ENCODE results near the gene STK32B.

The STK32B gene

DNA sequence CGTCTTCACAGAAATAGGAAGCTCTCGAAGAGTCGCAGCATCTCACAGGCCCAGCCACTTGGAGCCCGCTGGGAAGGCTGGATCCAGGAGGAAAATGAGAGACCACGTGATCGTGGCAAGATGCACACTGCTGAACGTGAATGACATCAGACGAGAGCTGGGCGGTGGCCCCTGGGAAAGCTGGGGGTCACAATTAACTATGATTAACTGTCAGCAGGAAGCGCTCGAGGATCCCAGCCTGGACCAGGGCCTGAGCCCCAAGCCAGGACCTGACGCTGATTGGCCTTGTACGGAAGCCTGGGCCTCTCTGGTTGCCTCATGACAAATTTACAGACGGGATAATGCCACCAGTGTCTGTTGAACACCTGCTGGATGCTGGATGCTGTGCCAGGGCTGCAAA, 335.6 kb downstream of the STK32B start:
- no peak for DNase-seq (ENCODE audit: low spot score)
- TF ChIP-seq, protein P1, sequence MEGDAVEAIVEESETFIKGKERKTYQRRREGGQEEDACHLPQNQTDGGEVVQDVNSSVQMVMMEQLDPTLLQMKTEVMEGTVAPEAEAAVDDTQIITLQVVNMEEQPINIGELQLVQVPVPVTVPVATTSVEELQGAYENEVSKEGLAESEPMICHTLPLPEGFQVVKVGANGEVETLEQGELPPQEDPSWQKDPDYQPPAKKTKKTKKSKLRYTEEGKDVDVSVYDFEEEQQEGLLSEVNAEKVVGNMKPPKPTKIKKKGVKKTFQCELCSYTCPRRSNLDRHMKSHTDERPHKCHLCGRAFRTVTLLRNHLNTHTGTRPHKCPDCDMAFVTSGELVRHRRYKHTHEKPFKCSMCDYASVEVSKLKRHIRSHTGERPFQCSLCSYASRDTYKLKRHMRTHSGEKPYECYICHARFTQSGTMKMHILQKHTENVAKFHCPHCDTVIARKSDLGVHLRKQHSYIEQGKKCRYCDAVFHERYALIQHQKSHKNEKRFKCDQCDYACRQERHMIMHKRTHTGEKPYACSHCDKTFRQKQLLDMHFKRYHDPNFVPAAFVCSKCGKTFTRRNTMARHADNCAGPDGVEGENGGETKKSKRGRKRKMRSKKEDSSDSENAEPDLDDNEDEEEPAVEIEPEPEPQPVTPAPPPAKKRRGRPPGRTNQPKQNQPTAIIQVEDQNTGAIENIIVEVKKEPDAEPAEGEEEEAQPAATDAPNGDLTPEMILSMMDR (IDR thresholded peaks at IDR 0.05; ENCODE audit: extremely low read depth, missing control alignments) = no peak

DNA sequence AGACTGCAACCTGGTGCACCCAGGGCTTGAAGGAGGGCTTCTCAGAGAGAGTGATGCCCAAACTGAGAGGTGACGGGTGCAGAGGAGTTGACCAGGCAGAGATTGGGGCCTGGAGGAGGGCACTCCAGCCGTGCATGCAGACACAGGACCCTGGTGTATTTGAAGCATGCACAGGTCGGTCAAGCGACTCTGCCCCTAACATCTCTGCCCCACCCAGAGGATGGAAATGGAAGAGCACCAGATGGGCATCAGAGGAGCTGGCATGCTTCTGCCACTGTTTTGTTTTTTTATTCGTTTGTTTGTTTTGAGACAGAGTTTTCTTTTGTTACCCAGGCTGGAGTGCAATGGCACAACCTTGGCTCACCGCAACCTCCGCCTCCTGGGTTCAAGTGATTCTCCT, 336.2 kb downstream of the STK32B start:
- no peak for DNase-seq (ENCODE audit: low spot score)
- TF ChIP-seq, protein P1 (IDR thresholded peaks at IDR 0.05; ENCODE audit: extremely low read depth, missing control alignments) = no peak

DNA sequence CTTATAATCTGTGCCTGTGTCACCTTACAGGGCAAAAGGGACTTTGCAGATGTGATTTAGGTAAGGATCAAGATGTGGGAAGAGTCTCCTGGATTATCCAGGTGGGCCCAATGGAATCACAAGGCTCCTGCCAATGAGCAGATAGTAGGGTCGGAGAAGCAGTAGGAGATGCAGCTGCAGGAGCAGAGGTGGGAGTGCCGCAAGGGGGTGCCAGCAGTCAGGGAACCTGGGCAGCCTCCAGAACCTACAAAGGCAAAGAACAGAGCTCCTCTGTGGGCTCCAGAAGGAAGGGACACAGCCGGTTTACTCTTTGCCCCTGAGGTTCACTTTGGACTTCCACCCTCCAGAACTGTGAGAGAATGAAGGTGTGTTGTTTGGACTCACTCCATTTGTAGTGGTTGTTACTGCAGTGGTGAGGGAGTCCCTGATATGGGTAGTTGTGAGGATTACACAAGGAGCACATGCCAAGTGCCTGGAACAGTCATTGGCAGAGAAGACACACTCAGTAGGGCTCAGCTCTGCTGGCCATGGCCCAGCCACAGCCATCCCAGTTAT, 338.6 kb downstream of the STK32B start:
- DNase-seq (ENCODE audit: low spot score) = no peak
- TF ChIP-seq, protein P1 (IDR thresholded peaks at IDR 0.05; ENCODE audit: extremely low read depth, missing control alignments) = no peak

DNA sequence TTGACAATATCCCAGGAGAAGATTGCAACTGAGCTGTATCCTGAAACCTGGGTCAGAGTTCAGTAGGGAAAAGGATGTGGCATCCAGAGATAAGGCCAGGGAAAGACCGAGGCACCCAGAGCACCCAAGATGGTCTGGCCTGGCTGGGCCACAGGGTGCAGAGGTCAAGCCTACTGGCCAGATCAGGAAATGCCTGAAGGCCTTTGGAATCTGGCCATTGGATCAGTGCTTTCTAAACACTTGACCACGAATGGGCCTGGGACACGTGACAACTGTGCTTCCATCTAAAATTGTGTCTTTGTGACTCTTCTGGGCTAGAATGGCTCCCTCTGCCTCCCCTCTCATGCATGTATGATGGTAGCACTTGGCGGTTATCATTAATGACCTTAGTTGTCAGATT, 340.2 kb downstream of the STK32B start:
- TF ChIP-seq, protein P1 (IDR thresholded peaks at IDR 0.05; ENCODE audit: extremely low read depth, missing control alignments) = no peak
- DNase-seq (ENCODE audit: low spot score) = no peak

DNA sequence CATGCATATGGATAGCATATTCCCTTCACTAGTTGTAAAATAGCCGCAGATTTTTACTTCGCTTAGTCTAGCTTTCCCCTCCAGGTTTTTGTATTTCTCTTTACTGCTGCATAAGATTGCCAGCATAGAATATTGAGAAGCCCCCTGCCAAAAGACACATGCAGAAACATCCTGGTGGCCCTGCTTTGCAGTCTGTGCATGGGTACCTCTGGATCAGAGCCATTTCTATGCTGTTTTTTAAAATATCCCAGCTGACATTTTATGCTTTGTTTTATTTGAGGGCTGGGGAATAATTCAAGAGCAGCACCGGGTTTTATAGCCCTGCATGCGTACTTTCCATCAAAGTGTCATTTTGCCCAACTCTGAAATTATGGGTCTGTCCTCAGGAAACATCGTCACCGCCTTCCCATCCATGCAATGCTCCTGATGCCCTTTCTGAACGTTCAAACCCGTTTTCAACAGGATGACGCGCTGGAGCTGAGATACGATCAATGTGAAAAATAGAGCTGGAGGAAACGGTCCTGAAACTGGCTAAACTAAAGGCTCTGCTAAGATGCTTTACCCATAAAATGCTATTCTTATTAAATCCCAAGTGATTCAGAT, 342.7 kb downstream of the STK32B start:
- TF ChIP-seq, protein P1 (IDR thresholded peaks at IDR 0.05; ENCODE audit: extremely low read depth, missing control alignments) = no peak
- DNase-seq (ENCODE audit: low spot score) = no peak

DNA sequence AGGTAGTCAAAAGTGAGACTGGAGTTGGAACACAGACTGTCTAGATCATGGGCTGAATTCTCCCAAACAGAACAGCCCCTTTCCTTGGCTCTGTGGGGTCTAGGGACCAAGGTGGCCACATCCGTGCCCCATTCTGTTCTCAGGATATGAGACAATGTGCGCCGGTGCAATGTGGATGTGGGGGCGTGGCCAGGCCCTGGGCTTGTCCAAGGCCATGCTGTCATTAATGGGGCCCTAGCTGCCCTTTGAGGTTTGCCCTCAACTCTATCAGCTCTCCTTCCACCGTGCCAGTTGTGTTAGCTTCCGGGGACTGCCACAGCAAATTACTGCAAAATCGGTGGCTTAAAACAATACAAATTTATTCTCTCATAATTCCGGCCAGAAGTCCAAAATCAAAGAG, 344.5 kb downstream of the STK32B start:
- DNase-seq (ENCODE audit: low spot score) = no peak
- TF ChIP-seq, protein P1 (IDR thresholded peaks at IDR 0.05; ENCODE audit: extremely low read depth, missing control alignments) = no peak

DNA sequence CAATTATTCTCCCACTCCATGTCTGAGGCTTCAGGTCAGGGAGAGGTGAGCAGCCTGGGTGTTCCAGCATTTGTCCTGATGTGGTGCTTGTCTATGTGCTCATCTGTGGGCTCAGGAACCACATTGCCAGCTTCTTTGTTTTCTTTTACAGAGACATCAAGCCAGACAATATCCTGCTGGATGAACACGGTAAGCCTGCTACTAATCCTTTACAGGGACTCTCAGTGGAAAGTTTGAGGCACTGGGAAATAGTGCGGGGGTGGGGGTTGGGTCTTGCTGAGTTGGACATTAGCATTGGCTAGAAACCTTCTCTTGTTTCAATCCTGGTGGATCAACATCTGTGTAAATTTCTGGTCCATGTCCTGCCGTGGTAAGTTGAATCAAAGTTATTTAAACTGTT, 346.8 kb downstream of the STK32B start:
- no peak for DNase-seq (ENCODE audit: low spot score)
- TF ChIP-seq, protein P1 (IDR thresholded peaks at IDR 0.05; ENCODE audit: extremely low read depth, missing control alignments) = no peak
